ENCODE results near the gene KRTAP10-1. TPM values are rescaled to one million over a fixed set of nuclear protein-coding genes. Genes with fewer than 3 reads are reported as not detected.

KRTAP10-1 gene
- total RNA-seq, 2 donors from 2014 or later, result not detected

- Mint-ChIP-seq H3K27me3 (ENCODE audit: insufficient read depth) (no peaks in the 10 kb centered on the region), H3K4me1 (peaks cover 2% of the 10 kb centered on the region), H3K9me3 (peaks cover 22% of the 10 kb centered on the region), H3K27ac (no peak overlapping the region), H3K36me3 (ENCODE audit: low read depth) (no peaks in the 10 kb centered on the region), H3K4me3 (no peak overlapping the region)
- Histone ChIP-seq H3K27me3 (ENCODE audit: control insufficient read depth, insufficient read depth, low read length, poor library complexity, severe bottlenecking) (no peaks in the 10 kb centered on the region), H3K9me3 (ENCODE audit: control insufficient read depth, low read length) (peaks cover 14% of the 10 kb centered on the region), H3K4me3 (ENCODE audit: low read length) (no peak overlapping the region), H3K4me1 (ENCODE audit: control insufficient read depth, insufficient read depth, low read length) (no peaks in the 10 kb centered on the region), H3K9ac (ENCODE audit: extremely low read depth, low read length, poor library complexity, severe bottlenecking) (no peak overlapping the region), H3K36me3 (ENCODE audit: control insufficient read depth, insufficient read depth, low read length) (no peaks in the 10 kb centered on the region), H3K27ac (ENCODE audit: low read depth, low read length) (no peak overlapping the region)
- DNase-seq, result no peak
- TF ChIP-seq, protein P1, sequence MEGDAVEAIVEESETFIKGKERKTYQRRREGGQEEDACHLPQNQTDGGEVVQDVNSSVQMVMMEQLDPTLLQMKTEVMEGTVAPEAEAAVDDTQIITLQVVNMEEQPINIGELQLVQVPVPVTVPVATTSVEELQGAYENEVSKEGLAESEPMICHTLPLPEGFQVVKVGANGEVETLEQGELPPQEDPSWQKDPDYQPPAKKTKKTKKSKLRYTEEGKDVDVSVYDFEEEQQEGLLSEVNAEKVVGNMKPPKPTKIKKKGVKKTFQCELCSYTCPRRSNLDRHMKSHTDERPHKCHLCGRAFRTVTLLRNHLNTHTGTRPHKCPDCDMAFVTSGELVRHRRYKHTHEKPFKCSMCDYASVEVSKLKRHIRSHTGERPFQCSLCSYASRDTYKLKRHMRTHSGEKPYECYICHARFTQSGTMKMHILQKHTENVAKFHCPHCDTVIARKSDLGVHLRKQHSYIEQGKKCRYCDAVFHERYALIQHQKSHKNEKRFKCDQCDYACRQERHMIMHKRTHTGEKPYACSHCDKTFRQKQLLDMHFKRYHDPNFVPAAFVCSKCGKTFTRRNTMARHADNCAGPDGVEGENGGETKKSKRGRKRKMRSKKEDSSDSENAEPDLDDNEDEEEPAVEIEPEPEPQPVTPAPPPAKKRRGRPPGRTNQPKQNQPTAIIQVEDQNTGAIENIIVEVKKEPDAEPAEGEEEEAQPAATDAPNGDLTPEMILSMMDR (conservative IDR thresholded peaks at IDR 0.05), result no peak
- WGBS, 2 experiments (ENCODE audit: insufficient coverage in 1 of 2, insufficient read length in 1 of 2), result 87 to 92% methylated on average over 8 to 12 of the region's 12 CpGs
Measured at GRCh38 chr21:44569861-44570517, 30.0 kb upstream of the KRTAP10-1 start.

DNA sequence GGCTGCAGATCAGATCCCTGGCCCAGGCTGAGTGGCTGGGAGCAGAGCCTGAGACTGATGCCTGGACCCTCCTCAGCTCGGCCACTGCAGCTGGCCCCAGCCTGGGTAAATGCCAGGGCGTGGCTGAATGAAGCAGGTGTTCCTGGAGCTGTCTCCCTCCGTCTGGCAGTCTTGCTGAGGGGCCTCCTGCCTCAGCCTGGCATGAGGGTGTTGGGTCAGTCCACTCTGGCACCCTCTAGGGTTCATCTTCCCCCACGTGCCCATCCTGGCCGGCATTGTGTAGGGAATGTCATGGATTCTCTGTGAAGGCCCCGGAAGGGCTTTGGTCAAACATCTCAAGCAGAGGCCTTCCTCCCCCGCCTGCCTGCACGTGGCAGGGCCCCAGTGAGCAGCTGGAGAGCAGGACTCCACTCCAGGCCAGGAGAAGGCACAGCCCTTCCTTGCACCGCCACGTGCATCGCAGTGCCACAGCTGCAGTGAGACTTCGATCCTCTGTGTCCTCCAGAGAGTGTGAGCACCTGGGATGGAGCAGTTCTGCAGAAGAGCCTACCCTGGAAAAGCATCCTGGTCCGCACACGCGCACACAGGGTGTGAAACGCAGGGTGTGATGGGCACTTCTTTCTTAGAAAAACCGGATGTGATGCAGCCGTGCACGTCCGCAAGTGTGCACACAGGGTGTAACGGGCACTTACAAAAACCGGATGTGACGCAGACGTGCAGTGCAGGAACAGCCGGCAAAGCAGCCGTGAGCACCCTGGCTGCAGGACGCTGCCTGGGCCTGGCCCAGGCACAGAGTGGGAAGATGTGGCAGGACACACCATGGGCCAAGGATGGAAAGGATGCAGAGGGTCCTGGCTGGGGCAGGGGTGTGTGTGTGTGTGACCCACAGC is 28.9 kb upstream of the KRTAP10-1 start:
- Mint-ChIP-seq H3K27me3 (ENCODE audit: insufficient read depth) (no peaks in the 10 kb centered on the region), H3K27ac (no peak overlapping the region), H3K4me1 (no peaks in the 10 kb centered on the region), H3K36me3 (ENCODE audit: low read depth) (no peaks in the 10 kb centered on the region), H3K4me3 (no peak overlapping the region), H3K9me3 (peaks cover 22% of the 10 kb centered on the region)
- no peak overlapping the region for H3K4me3 ChIP-seq (ENCODE audit: low read length)
- no peaks in the 10 kb centered on the region for H3K27me3 ChIP-seq (ENCODE audit: control insufficient read depth, insufficient read depth, low read length, poor library complexity, severe bottlenecking)
- 84 to 94% methylated on average over 24 to 27 of the region's 27 CpGs for WGBS, 2 experiments (ENCODE audit: insufficient coverage in 1 of 2, insufficient read length in 1 of 2)
- no peak for DNase-seq
- TF ChIP-seq, protein P1 (conservative IDR thresholded peaks at IDR 0.05), result no peak
- H3K9me3 ChIP-seq (ENCODE audit: control insufficient read depth, low read length), result peaks cover 14% of the 10 kb centered on the region
- no peak overlapping the region for H3K9ac ChIP-seq (ENCODE audit: extremely low read depth, low read length, poor library complexity, severe bottlenecking)
- H3K36me3 ChIP-seq (ENCODE audit: control insufficient read depth, insufficient read depth, low read length), result no peaks in the 10 kb centered on the region
- no peak overlapping the region for H3K27ac ChIP-seq (ENCODE audit: low read depth, low read length)
- H3K4me1 ChIP-seq (ENCODE audit: control insufficient read depth, insufficient read depth, low read length), result no peaks in the 10 kb centered on the region

GRCh38 chr21:44568261-44568660 is 28.3 kb upstream of the KRTAP10-1 start:
- no peak for DNase-seq
- no peak overlapping the region for H3K4me3 ChIP-seq (ENCODE audit: low read length)
- 89 to 92% methylated on average over 10 to 12 of the region's 12 CpGs for WGBS, 2 experiments (ENCODE audit: insufficient coverage in 1 of 2, insufficient read length in 1 of 2)
- peaks cover 22% of the 10 kb centered on the region for H3K9me3 Mint-ChIP-seq
- peaks cover 14% of the 10 kb centered on the region for H3K9me3 ChIP-seq (ENCODE audit: control insufficient read depth, low read length)
- TF ChIP-seq, protein P1 (conservative IDR thresholded peaks at IDR 0.05), result no peak
- no peaks in the 10 kb centered on the region for H3K36me3 Mint-ChIP-seq (ENCODE audit: low read depth)
- no peak overlapping the region for H3K9ac ChIP-seq (ENCODE audit: extremely low read depth, low read length, poor library complexity, severe bottlenecking)
- H3K4me3 Mint-ChIP-seq, result no peak overlapping the region
- H3K27me3 Mint-ChIP-seq (ENCODE audit: insufficient read depth), result no peaks in the 10 kb centered on the region
- H3K27ac ChIP-seq (ENCODE audit: low read depth, low read length), result no peak overlapping the region
- H3K4me1 Mint-ChIP-seq, result no peaks in the 10 kb centered on the region
- no peaks in the 10 kb centered on the region for H3K4me1 ChIP-seq (ENCODE audit: control insufficient read depth, insufficient read depth, low read length)
- no peaks in the 10 kb centered on the region for H3K36me3 ChIP-seq (ENCODE audit: control insufficient read depth, insufficient read depth, low read length)
- H3K27ac Mint-ChIP-seq, result no peak overlapping the region
- no peaks in the 10 kb centered on the region for H3K27me3 ChIP-seq (ENCODE audit: control insufficient read depth, insufficient read depth, low read length, poor library complexity, severe bottlenecking)

Measured in endodermal cell (in vitro differentiated cells).